Trophoblast cell (in vitro differentiated cells and primary cell): Measurements from ENCODE around the gene LRP1.
A peak's percentile ranks its signal among the peaks of the same experiment; 100 is the strongest.

Source experiments
- DNase-seq, 2 donors: peaks; one replicate each; pipeline ENCODE4 v3.0.0-alpha.2; 2016
- H2AFZ ChIP-seq: 2 replicates; pipeline ENCODE4 v1.6.1; 2013; ENCODE audit warnings: low read length, moderate library complexity, mild to moderate bottlenecking; ENCODE audit not compliant: insufficient read depth, poor library complexity
- H2AK5ac ChIP-seq: 2 replicates; pipeline ENCODE4 v1.6.1; 2013; ENCODE audit warnings: mild to moderate bottlenecking, low read length
- H2BK120ac ChIP-seq: 2 replicates; pipeline ENCODE4 v1.6.1; 2013; ENCODE audit warnings: low read length, mild to moderate bottlenecking, moderate library complexity; ENCODE audit not compliant: insufficient read depth, poor library complexity
- H2BK12ac ChIP-seq: 2 replicates; pipeline ENCODE4 v1.6.1; 2013; ENCODE audit warnings: mild to moderate bottlenecking, low read length, moderate library complexity
- H2BK5ac ChIP-seq: 2 replicates; pipeline ENCODE4 v1.6.1; 2013; ENCODE audit warnings: low read length, low read depth, moderate library complexity, mild to moderate bottlenecking; ENCODE audit not compliant: poor library complexity
- H3K14ac ChIP-seq: 2 replicates; pipeline ENCODE4 v1.6.1; 2013; ENCODE audit warnings: mild to moderate bottlenecking, low read length
- H3K18ac ChIP-seq: 2 replicates; pipeline ENCODE4 v1.6.1; 2013; ENCODE audit warnings: mild to moderate bottlenecking, low read length
- H3K23ac ChIP-seq: 2 replicates; pipeline ENCODE4 v1.6.1; 2013; ENCODE audit warnings: low read length
- H3K27ac ChIP-seq: 2 replicates; pipeline ENCODE4 v1.5.1; 2013; ENCODE audit warnings: low read depth, mild to moderate bottlenecking, inconsistent platforms, low read length, moderate library complexity
- H3K27me3 ChIP-seq: 2 replicates; pipeline ENCODE4 v1.6.1; 2013; ENCODE audit warnings: inconsistent platforms, mild to moderate bottlenecking, low read length, moderate library complexity; ENCODE audit not compliant: insufficient read depth
- H3K36me3 ChIP-seq, 2 experiments: 1 replicate in 1 of 2; 2 replicates in 1 of 2; pipeline ENCODE4 v1.6.1; 2013; ENCODE audit warnings: low read length in 2 of 2, mild to moderate bottlenecking in 2 of 2, moderate library complexity in 1 of 2; ENCODE audit not compliant: insufficient read depth in 2 of 2, control insufficient read depth in 1 of 2
- H3K4ac ChIP-seq: 2 replicates; pipeline ENCODE4 v1.6.1; 2013; ENCODE audit warnings: low read depth, mild to moderate bottlenecking, low read length, moderate library complexity
- H3K4me1 ChIP-seq, 2 experiments: 1 replicate in 1 of 2; 2 replicates in 1 of 2; pipeline ENCODE4 v1.6.1; 2013; ENCODE audit warnings: low read length in 2 of 2, mild to moderate bottlenecking in 2 of 2, moderate library complexity in 1 of 2; ENCODE audit not compliant: insufficient read depth in 2 of 2, control insufficient read depth in 1 of 2
- H3K4me2 ChIP-seq: 2 replicates; pipeline ENCODE4 v1.6.1; 2013; ENCODE audit warnings: inconsistent platforms, mild to moderate bottlenecking, low read length, moderate library complexity
- H3K4me3 ChIP-seq: 2 replicates; pipeline ENCODE4 v1.5.1; 2013; ENCODE audit warnings: mild to moderate bottlenecking, low read depth, low read length, inconsistent platforms
- H3K79me1 ChIP-seq: one replicate; pipeline ENCODE4 v1.6.1; 2013; ENCODE audit warnings: low read length
- H3K79me2 ChIP-seq: 2 replicates; pipeline ENCODE4 v1.6.1; 2013; ENCODE audit warnings: low read length, mild to moderate bottlenecking; ENCODE audit not compliant: control insufficient read depth, insufficient read depth, poor library complexity
- H3K9ac ChIP-seq: 2 replicates; pipeline ENCODE4 v1.6.1; 2013; ENCODE audit warnings: mild to moderate bottlenecking, low read length
- H3K9me3 ChIP-seq: 2 replicates; pipeline ENCODE4 v1.6.1; 2013; ENCODE audit warnings: low read depth, mild to moderate bottlenecking, control low read depth, inconsistent platforms, low read length; ENCODE audit not compliant: insufficient read depth
- H4K12ac ChIP-seq: 2 replicates; pipeline ENCODE4 v1.6.1; 2013; ENCODE audit warnings: low read depth, mild to moderate bottlenecking, low read length, moderate library complexity
- H4K8ac ChIP-seq: 2 replicates; pipeline ENCODE4 v1.6.1; 2013; ENCODE audit warnings: low read depth, mild to moderate bottlenecking, low read length, moderate library complexity
- H4K91ac ChIP-seq: one replicate; pipeline ENCODE4 v1.6.1; 2013; ENCODE audit warnings: low read depth, mild to moderate bottlenecking, low read length, moderate library complexity
- WGBS: extraction: QIAGEN DNeasy Blood & Tissue Kit; methylation state at CpG from one replicate; pipeline ENCODE4 v1.1.7; 2013; ENCODE audit warnings: missing lambda C conversion rate; ENCODE audit not compliant: insufficient read length, insufficient coverage; ENCODE audit errors: extremely low coverage; 5-methylcytosine and 5-hydroxymethylcytosine counted together

Gene LRP1

DNA sequence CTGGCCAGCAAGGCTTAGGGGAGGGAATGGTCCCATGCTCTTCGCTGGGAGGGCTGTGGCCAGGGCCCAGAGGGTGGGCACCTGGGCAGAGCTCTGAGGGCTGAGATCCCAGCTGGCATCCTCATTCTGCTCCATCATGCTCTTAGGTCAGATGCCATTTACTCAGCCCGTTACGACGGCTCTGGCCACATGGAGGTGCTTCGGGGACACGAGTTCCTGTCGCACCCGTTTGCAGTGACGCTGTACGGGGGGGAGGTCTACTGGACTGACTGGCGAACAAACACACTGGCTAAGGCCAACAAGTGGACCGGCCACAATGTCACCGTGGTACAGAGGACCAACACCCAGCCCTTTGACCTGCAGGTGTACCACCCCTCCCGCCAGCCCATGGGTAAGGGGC is 49.9 kb downstream of the LRP1 start:
- Histone ChIP-seq H3K4me3 (no peak overlapping the region), H2BK120ac (no peak overlapping the region), H3K4me1 (peaks cover 7 to 8% of the 10 kb centered on the region in 2 experiments), H4K91ac (no peak overlapping the region), H3K18ac (no peak overlapping the region), H2AFZ (no peak overlapping the region), H3K9ac (no peak overlapping the region), H3K79me1 (no peaks in the 10 kb centered on the region), H3K4me2 (no peak overlapping the region), H3K36me3 (peaks cover 80 to 81% of the 10 kb centered on the region in 2 experiments), H3K23ac (no peak overlapping the region), H4K8ac (no peak overlapping the region), H2BK12ac (no peak overlapping the region), H2AK5ac (no peak overlapping the region), H3K79me2 (no peaks in the 10 kb centered on the region), H3K9me3 (peaks cover 2% of the 10 kb centered on the region), H4K12ac (no peak overlapping the region), H3K27ac (no peak overlapping the region), H3K27me3 (no peaks in the 10 kb centered on the region), H2BK5ac (no peak overlapping the region), H3K14ac (no peak overlapping the region), H3K4ac (no peak overlapping the region)
- no CpG with 5 or more reads among the region's 14 CpGs for WGBS
- DNase-seq = no peak

GRCh38 chr12:57179331-57180086 is 51.2 kb downstream of the LRP1 start:
- Histone ChIP-seq H3K9me3 (peaks cover 4% of the 10 kb centered on the region), H4K8ac (no peak overlapping the region), H3K79me2 (no peaks in the 10 kb centered on the region), H2BK5ac (no peak overlapping the region), H3K4me3 (no peak overlapping the region), H3K14ac (no peak overlapping the region), H3K4me2 (no peak overlapping the region), H3K27ac (no peak overlapping the region), H3K4me1 (peaks cover 7 to 8% of the 10 kb centered on the region in 2 experiments), H3K23ac (no peak overlapping the region), H3K9ac (no peak overlapping the region), H2AK5ac (no peak overlapping the region), H3K4ac (no peak overlapping the region), H4K12ac (no peak overlapping the region), H4K91ac (no peak overlapping the region), H2AFZ (no peak overlapping the region), H3K79me1 (no peaks in the 10 kb centered on the region), H2BK120ac (no peak overlapping the region), H2BK12ac (no peak overlapping the region), H3K27me3 (no peaks in the 10 kb centered on the region), H3K18ac (no peak overlapping the region), H3K36me3 (peaks cover 80 to 82% of the 10 kb centered on the region in 2 experiments)
- WGBS = no CpG with 5 or more reads among the region's 27 CpGs
- no peak for DNase-seq

DNA sequence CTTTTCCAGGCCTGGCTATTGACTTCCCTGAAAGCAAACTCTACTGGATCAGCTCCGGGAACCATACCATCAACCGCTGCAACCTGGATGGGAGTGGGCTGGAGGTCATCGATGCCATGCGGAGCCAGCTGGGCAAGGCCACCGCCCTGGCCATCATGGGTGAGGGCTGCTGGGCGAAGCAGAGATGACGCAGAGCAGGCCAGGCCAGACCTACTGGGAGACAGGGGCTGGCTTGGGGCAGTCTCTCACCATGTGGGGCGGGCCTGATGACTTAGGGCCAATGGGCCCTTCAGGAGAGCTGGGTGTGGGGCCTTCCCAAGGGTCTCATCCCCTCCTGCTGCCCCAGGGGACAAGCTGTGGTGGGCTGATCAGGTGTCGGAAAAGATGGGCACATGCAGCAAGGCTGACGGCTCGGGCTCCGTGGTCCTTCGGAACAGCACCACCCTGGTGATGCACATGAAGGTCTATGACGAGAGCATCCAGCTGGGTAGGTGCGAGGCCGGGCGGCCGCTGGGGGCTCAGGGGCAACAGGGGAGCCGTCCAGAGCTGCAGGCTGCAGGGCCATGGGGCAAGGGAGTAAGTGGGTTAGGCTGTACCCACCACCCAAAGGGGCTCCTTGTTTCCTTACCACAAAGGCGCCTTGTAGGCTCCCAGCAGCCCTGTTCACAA is 52.2 kb downstream of the LRP1 start:
- H3K27me3 ChIP-seq = no peaks in the 10 kb centered on the region
- no CpG with 5 or more reads among the region's 20 CpGs for WGBS
- H3K18ac ChIP-seq = no peak overlapping the region
- H2BK5ac ChIP-seq = no peak overlapping the region
- no peak overlapping the region for H3K4me2 ChIP-seq
- H4K12ac ChIP-seq = no peak overlapping the region
- no peak overlapping the region for H2AFZ ChIP-seq
- H3K4me3 ChIP-seq = no peak overlapping the region
- H4K8ac ChIP-seq = no peak overlapping the region
- no peak overlapping the region for H3K14ac ChIP-seq
- H3K9me3 ChIP-seq = peaks cover 4% of the 10 kb centered on the region
- no peak overlapping the region for H2BK12ac ChIP-seq
- H3K79me1 ChIP-seq = no peaks in the 10 kb centered on the region
- peaks cover 80 to 82% of the 10 kb centered on the region in 2 experiments for H3K36me3 ChIP-seq
- H2AK5ac ChIP-seq = no peak overlapping the region
- peaks cover 7 to 8% of the 10 kb centered on the region in 2 experiments for H3K4me1 ChIP-seq
- H3K9ac ChIP-seq = no peak overlapping the region
- H2BK120ac ChIP-seq = no peak overlapping the region
- no peaks in the 10 kb centered on the region for H3K79me2 ChIP-seq
- no peak overlapping the region for H4K91ac ChIP-seq
- H3K4ac ChIP-seq = no peak overlapping the region
- H3K27ac ChIP-seq = no peak overlapping the region
- DNase-seq = no peak
- no peak overlapping the region for H3K23ac ChIP-seq

DNA sequence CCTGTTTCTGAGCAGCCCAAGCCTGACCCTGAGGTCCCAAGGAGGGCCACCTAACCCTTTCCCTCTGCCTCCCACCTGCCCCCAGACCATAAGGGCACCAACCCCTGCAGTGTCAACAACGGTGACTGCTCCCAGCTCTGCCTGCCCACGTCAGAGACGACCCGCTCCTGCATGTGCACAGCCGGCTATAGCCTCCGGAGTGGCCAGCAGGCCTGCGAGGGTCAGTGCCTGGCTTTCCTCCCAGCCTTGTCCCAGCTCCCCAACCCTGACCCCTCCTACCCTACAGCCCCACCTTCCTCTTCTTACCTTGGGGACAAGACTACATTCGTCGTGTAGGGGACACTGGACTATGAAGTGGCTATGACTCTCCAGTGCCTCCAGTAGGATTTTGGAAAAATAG is 52.8 kb downstream of the LRP1 start:
- H3K4ac ChIP-seq = no peak overlapping the region
- peaks cover 4% of the 10 kb centered on the region for H3K9me3 ChIP-seq
- no peak overlapping the region for H2BK5ac ChIP-seq
- H4K12ac ChIP-seq = no peak overlapping the region
- DNase-seq = no peak
- no peak overlapping the region for H3K23ac ChIP-seq
- WGBS = no CpG with 5 or more reads among the region's 9 CpGs
- no peaks in the 10 kb centered on the region for H3K79me2 ChIP-seq
- H3K4me3 ChIP-seq = no peak overlapping the region
- peaks cover 7 to 8% of the 10 kb centered on the region in 2 experiments for H3K4me1 ChIP-seq
- H3K18ac ChIP-seq = no peak overlapping the region
- H2BK120ac ChIP-seq = no peak overlapping the region
- H4K8ac ChIP-seq = no peak overlapping the region
- H3K36me3 ChIP-seq = peaks cover 80 to 82% of the 10 kb centered on the region in 2 experiments
- no peak overlapping the region for H3K4me2 ChIP-seq
- no peak overlapping the region for H4K91ac ChIP-seq
- H3K9ac ChIP-seq = no peak overlapping the region
- H3K27ac ChIP-seq = peak overlapping the region; percentile 3
- no peaks in the 10 kb centered on the region for H3K27me3 ChIP-seq
- H2BK12ac ChIP-seq = no peak overlapping the region
- no peak overlapping the region for H3K14ac ChIP-seq
- H2AK5ac ChIP-seq = no peak overlapping the region
- no peak overlapping the region for H2AFZ ChIP-seq
- H3K79me1 ChIP-seq = no peaks in the 10 kb centered on the region
